ENCODE results near the gene DTD2. TPM values are rescaled to one million over a fixed set of nuclear protein-coding genes. Genes with fewer than 3 reads are reported as not detected.
"Not testable (repeated sequence)": the region's sequence is repeated elsewhere in the genome, so short reads cannot be mapped to it uniquely, and the experiment has no call there.

DTD2 gene
- total RNA-seq, 1 donor from 2014 or later, result 5.1 TPM

- Mint-ChIP-seq H3K27me3 (ENCODE audit: unreplicated experiment) (no peaks in the 10 kb centered on the region), H3K9me3 (ENCODE audit: unreplicated experiment) (peaks cover 4% of the 10 kb centered on the region), H3K4me1 (ENCODE audit: unreplicated experiment) (no peaks in the 10 kb centered on the region), H3K4me3 (ENCODE audit: unreplicated experiment) (no peak overlapping the region), H3K27ac (ENCODE audit: unreplicated experiment) (no peak overlapping the region), H3K36me3 (ENCODE audit: low read depth, unreplicated experiment) (no peaks in the 10 kb centered on the region)
- TF ChIP-seq CTCF (IDR thresholded peaks at IDR 0.05; ENCODE audit: unreplicated experiment), result no peak
- DNase-seq (ENCODE audit: low spot score), result no peak
Measured at GRCh38 chr14:31442284-31442683, 15.0 kb downstream of the DTD2 start.

- no peaks in the 10 kb centered on the region for H3K36me3 Mint-ChIP-seq (ENCODE audit: low read depth, unreplicated experiment)
- H3K4me1 Mint-ChIP-seq (ENCODE audit: unreplicated experiment), result no peaks in the 10 kb centered on the region
- H3K4me3 Mint-ChIP-seq (ENCODE audit: unreplicated experiment), result no peak overlapping the region
- no peak for DNase-seq (ENCODE audit: low spot score)
- no peak overlapping the region for H3K27ac Mint-ChIP-seq (ENCODE audit: unreplicated experiment)
- H3K27me3 Mint-ChIP-seq (ENCODE audit: unreplicated experiment), result no peaks in the 10 kb centered on the region
- H3K9me3 Mint-ChIP-seq (ENCODE audit: unreplicated experiment), result peaks cover 4% of the 10 kb centered on the region
- TF ChIP-seq CTCF (IDR thresholded peaks at IDR 0.05; ENCODE audit: unreplicated experiment), result no peak
Measured at GRCh38 chr14:31441273-31442111, 15.8 kb downstream of the DTD2 start.

- no peaks in the 10 kb centered on the region for H3K27me3 Mint-ChIP-seq (ENCODE audit: unreplicated experiment)
- no peak for DNase-seq (ENCODE audit: low spot score)
- H3K27ac Mint-ChIP-seq (ENCODE audit: unreplicated experiment), result no peak overlapping the region
Measured at GRCh38 chr14:31440280-31440679, 17.0 kb downstream of the DTD2 start.

GRCh38 chr14:31439561-31439960 is 17.7 kb downstream of the DTD2 start:
- no peak for DNase-seq (ENCODE audit: low spot score)
- H3K4me1 Mint-ChIP-seq (ENCODE audit: unreplicated experiment), result no peaks in the 10 kb centered on the region
- no peaks in the 10 kb centered on the region for H3K27me3 Mint-ChIP-seq (ENCODE audit: unreplicated experiment)
- no peak overlapping the region for H3K4me3 Mint-ChIP-seq (ENCODE audit: unreplicated experiment)
- peaks cover 4% of the 10 kb centered on the region for H3K9me3 Mint-ChIP-seq (ENCODE audit: unreplicated experiment)
- TF ChIP-seq CTCF (IDR thresholded peaks at IDR 0.05; ENCODE audit: unreplicated experiment), result no peak
- no peak overlapping the region for H3K27ac Mint-ChIP-seq (ENCODE audit: unreplicated experiment)
- no peaks in the 10 kb centered on the region for H3K36me3 Mint-ChIP-seq (ENCODE audit: low read depth, unreplicated experiment)

More at GRCh38 chr14:31440280-31440679, 17.0 kb downstream of the DTD2 start:
- Mint-ChIP-seq H3K9me3 (ENCODE audit: unreplicated experiment) (peaks cover 4% of the 10 kb centered on the region), H3K36me3 (ENCODE audit: low read depth, unreplicated experiment) (no peaks in the 10 kb centered on the region), H3K4me1 (ENCODE audit: unreplicated experiment) (no peaks in the 10 kb centered on the region), H3K4me3 (ENCODE audit: unreplicated experiment) (no peak overlapping the region)
- TF ChIP-seq CTCF (IDR thresholded peaks at IDR 0.05; ENCODE audit: unreplicated experiment), result no peak

GRCh38 chr14:31437045-31437691 is 20.1 kb downstream of the DTD2 start:
- not testable (repeated sequence) for H3K36me3 Mint-ChIP-seq (ENCODE audit: low read depth, unreplicated experiment); H3K4me1 Mint-ChIP-seq (ENCODE audit: unreplicated experiment); H3K27ac Mint-ChIP-seq (ENCODE audit: unreplicated experiment); H3K9me3 Mint-ChIP-seq (ENCODE audit: unreplicated experiment); DNase-seq (ENCODE audit: low spot score); H3K27me3 Mint-ChIP-seq (ENCODE audit: unreplicated experiment); H3K4me3 Mint-ChIP-seq (ENCODE audit: unreplicated experiment)

All from endothelial cell (in vitro differentiated cells).